GM23248 (cell line): ENCODE results near the gene SCN1B. TPM values are rescaled to one million over a fixed set of nuclear protein-coding genes. Genes with fewer than 3 reads are reported as not detected.
"Not testable (repeated sequence)": the region's sequence is repeated elsewhere in the genome, so short reads cannot be mapped to it uniquely, and the experiment has no call there.

Experiments
- DNase-seq: peaks from one replicate; pipeline ENCODE4 v3.0.0-alpha.2; 2015
- H2AFZ ChIP-seq: fragments of 200-600 bp; sonication (generic); 2 replicates; pipeline ENCODE4 v1.6.1; 2016; ENCODE audit warnings: antibody characterized with exemption
- H3F3A ChIP-seq: fragments of 200-600 bp; sonication (generic); 2 replicates; pipeline ENCODE4 v1.6.1; 2016; ENCODE audit warnings: mild to moderate bottlenecking, antibody characterized with exemption, mixed run types; ENCODE audit not compliant: insufficient read depth
- H3K27ac ChIP-seq: fragments of 200-600 bp; sonication (generic); 2 replicates; pipeline ENCODE4 v1.5.1; 2016; ENCODE audit warnings: mild to moderate bottlenecking
- H3K27me3 ChIP-seq: fragments of 200-600 bp; sonication (generic); replicated peaks from 2 replicates; pipeline ENCODE4 v1.6.1; 2016; ENCODE audit warnings: mild to moderate bottlenecking; ENCODE audit not compliant: insufficient read depth
- H3K36me3 ChIP-seq: fragments of 200-600 bp; sonication (generic); 2 replicates; pipeline ENCODE4 v1.6.1; 2016; ENCODE audit warnings: low read depth, mild to moderate bottlenecking
- H3K4me1 ChIP-seq: fragments of 200-600 bp; sonication (generic); 2 replicates; pipeline ENCODE4 v1.6.1; 2016; ENCODE audit warnings: mild to moderate bottlenecking; ENCODE audit not compliant: insufficient read depth
- H3K4me2 ChIP-seq: fragments of 200-600 bp; sonication (generic); one replicate; pipeline ENCODE4 v1.6.1; 2016; ENCODE audit warnings: mild to moderate bottlenecking; ENCODE audit not compliant: unreplicated experiment
- H3K4me3 ChIP-seq: fragments of 200-600 bp; sonication (generic); 2 replicates; pipeline ENCODE4 v1.5.1; 2016; ENCODE audit warnings: mild to moderate bottlenecking
- H3K79me2 ChIP-seq: fragments of 200-600 bp; sonication (generic); 2 replicates; pipeline ENCODE4 v1.6.1; 2016; ENCODE audit warnings: mild to moderate bottlenecking; ENCODE audit not compliant: insufficient read depth
- H3K9ac ChIP-seq: fragments of 200-600 bp; sonication (generic); 2 replicates; pipeline ENCODE4 v1.6.1; 2016; ENCODE audit warnings: mild to moderate bottlenecking
- H3K9me2 ChIP-seq: fragments of 200-600 bp; sonication (generic); 2 replicates; pipeline ENCODE4 v1.6.1; 2016; ENCODE audit warnings: mixed run types, mild to moderate bottlenecking, moderate library complexity; ENCODE audit not compliant: insufficient read depth
- H3K9me3 ChIP-seq: fragments of 200-600 bp; sonication (generic); one replicate; pipeline ENCODE4 v1.6.1; 2017; ENCODE audit warnings: low read depth
- H4K20me1 ChIP-seq: fragments of 200-600 bp; sonication (generic); 2 replicates; pipeline ENCODE4 v1.6.0; 2016; ENCODE audit not compliant: insufficient read depth
- EZH2 ChIP-seq: fragments of 200-600 bp; sonication (generic); IDR thresholded peaks from 2 replicates; pipeline ENCODE4 v1.6.1; 2018; ENCODE audit warnings: antibody characterized with exemption, mild to moderate bottlenecking; ENCODE audit not compliant: insufficient read depth, poor library complexity, severe bottlenecking
- EZH2phosphoT487 ChIP-seq: fragments of 200-600 bp; sonication (generic); IDR thresholded peaks from 2 replicates; pipeline ENCODE4 v1.6.1; 2018; ENCODE audit warnings: antibody characterized with exemption, moderate library complexity, mild to moderate bottlenecking, low read depth; ENCODE audit not compliant: insufficient read depth
- WGBS, 2 experiments: methylation state at CpG; one replicate each; pipeline ENCODE4 v1.1.6; 2015 to 2017; ENCODE audit warnings: low lambda C conversion rate in 2 of 2, low coverage in 1 of 2; ENCODE audit errors: missing lambda C conversion rate in 2 of 2; 5-methylcytosine and 5-hydroxymethylcytosine counted together
- in situ Hi-C: fragments of 300-500 bp; cut with MboI; formaldehyde crosslinking; loops from 2 replicates; pipeline ENCODE4 v1.15.0; 2020
- polyA plus RNA-seq: library from polyadenylated mRNA; unstranded; fragments of >200 nt; fragmentation: Nextera tagmentation; extraction: Ambion mirVana; gene quantifications from 2 replicates; pipeline ENCODE4 v1.2.1, GENCODE V29; 2016
- total RNA-seq: library from RNA; depleted of rRNA; stranded (reverse); fragments of >200 nt; shearing (Covaris generic); gene quantifications from 2 replicates; pipeline ENCODE4 v1.2.3, GENCODE V29; 2014

Gene SCN1B
- total and polyA plus RNA-seq, 2 experiments from 2014 or later: 1.5 to 1.7 TPM

DNA sequence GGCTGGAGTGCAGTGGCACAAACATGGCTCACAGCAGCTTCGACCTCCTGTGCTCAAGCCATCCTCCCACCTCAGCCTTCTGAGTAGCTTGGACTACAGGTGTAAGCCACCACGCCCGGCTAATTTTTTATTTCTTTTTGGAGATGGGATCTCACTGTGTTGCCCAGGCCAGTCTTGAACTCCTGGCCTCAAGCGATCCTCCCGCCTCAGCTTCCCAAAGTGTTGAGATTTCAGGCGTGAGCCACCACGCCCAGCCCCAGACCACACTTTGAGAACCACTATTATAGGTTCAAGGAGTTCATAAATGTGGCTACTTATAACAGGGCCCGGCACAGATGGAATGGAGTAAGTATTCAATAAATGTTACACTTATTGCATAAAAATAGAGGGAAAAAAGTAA lies 3.3 kb upstream of the SCN1B start:
- Histone ChIP-seq H3K27me3 (no peaks in the 10 kb centered on the region), H3K4me2 (no peak overlapping the region), H3K9me3 (no peaks in the 10 kb centered on the region), H4K20me1 (no peaks in the 10 kb centered on the region), H3F3A (peaks cover 5% of the 10 kb centered on the region), H2AFZ (no peak overlapping the region), H3K4me1 (no peaks in the 10 kb centered on the region), H3K36me3 (no peaks in the 10 kb centered on the region), H3K9me2 (no peaks in the 10 kb centered on the region), H3K27ac (no peak overlapping the region), H3K79me2 (no peaks in the 10 kb centered on the region), H3K4me3 (no peak overlapping the region), H3K9ac (no peak overlapping the region)
- TF ChIP-seq EZH2phosphoT487: no peak
- TF ChIP-seq EZH2: no peak
- DNase-seq: no peak
- in situ Hi-C loops: no loop called here
- WGBS, 2 experiments: 88 to 90% methylated on average over 8 of the region's 8 CpGs

DNA sequence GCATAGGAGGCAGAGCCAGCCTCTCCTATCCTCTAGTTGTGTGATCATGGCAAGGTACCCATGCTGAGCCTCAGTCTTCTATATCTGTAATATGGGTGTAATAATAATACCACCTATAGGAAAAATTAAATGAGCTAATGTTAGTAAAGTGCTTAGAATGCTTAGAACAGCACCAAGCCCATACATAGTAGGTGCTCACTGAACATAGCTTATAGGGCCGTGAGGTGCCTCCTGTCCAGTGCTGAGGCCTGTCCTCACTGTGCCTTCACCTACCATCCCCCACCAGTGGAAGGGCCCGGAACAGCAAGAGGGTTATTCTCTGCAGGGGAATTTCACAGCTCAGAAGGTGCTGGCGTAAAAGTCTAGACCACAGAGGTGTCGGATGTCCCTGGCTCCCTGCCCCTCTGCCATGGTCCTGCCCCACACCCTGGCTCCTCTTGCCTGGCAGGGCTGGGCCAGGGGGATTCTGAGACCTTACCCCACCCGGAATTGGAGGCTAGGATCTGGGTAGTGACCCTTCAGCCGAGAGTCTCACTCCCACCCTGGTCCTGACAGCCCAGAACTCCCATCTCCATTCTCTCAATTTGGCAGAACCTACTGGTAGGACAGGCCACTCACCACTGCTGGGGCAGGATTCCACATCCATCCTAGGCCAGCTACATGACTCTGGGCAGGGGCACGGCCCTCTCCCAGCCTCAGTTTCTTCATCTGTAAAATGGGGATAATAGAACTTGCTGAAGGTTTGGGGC lies 2.2 kb upstream of the SCN1B start:
- H3K9me2 ChIP-seq: no peaks in the 10 kb centered on the region
- TF ChIP-seq EZH2: no peak
- TF ChIP-seq EZH2phosphoT487: no peak
- no peaks in the 10 kb centered on the region for H4K20me1 ChIP-seq
- H3K36me3 ChIP-seq: no peaks in the 10 kb centered on the region
- peaks cover 5% of the 10 kb centered on the region for H3F3A ChIP-seq
- in situ Hi-C loops: no loop called here
- H3K27ac ChIP-seq: no peak overlapping the region
- peak; percentile 31 for DNase-seq
- no peak overlapping the region for H3K4me3 ChIP-seq
- WGBS, 2 experiments: 89 to 93% methylated on average over 7 of the region's 7 CpGs
- no peak overlapping the region for H2AFZ ChIP-seq
- H3K4me2 ChIP-seq: no peak overlapping the region
- no peak overlapping the region for H3K9ac ChIP-seq
- no peaks in the 10 kb centered on the region for H3K4me1 ChIP-seq
- H3K79me2 ChIP-seq: no peaks in the 10 kb centered on the region
- no peaks in the 10 kb centered on the region for H3K27me3 ChIP-seq
- H3K9me3 ChIP-seq: no peaks in the 10 kb centered on the region

DNA sequence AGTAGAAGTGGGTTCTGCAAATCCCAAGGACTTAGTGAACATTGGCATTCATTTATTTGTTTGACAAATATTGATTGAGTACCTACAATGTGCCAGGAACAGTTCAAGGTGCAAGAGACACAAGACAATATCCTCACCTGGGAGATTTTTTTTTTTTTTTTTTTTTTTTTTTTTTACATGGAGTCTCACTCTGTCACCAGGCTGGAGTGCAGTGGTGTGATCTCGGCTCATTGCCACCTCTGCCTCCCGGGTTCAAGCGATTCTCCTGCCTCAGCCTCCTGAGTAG lies 1.7 kb upstream of the SCN1B start:
- H3K9me2 ChIP-seq, H3K79me2 ChIP-seq, in situ Hi-C loops, H3K36me3 ChIP-seq, DNase-seq, H2AFZ ChIP-seq, H3K9ac ChIP-seq, H3K4me3 ChIP-seq, H4K20me1 ChIP-seq, H3F3A ChIP-seq, H3K4me1 ChIP-seq, H3K27ac ChIP-seq, H3K27me3 ChIP-seq, H3K4me2 ChIP-seq, H3K9me3 ChIP-seq: not testable (repeated sequence)
- WGBS, 2 experiments: 87 to 88% methylated on average over 3 of the region's 3 CpGs

DNA sequence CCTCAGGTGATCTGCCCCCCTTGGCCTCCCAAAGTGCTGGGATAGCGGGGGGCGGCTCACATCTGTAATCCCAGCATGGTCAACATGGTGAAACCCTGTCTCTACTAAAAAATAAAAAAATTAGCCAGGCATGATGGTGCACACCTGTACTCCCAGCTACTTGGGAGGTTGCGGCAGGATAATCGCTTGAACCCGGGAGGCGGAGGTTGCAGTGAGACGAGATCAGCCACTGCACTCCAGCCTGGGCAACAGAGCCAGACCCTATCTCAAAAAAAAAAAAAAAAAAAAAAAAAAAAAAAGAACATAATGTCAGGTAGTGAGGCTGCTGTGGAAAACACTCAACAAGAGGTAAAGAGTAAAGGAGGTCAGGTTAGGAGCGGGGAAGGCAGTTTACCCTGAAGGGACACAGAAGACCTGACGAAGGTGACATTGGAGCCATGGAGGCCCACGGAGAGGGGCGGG lies 964 bp upstream of the SCN1B start:
- 78 to 80% methylated on average over 10 to 11 of the region's 11 CpGs for WGBS, 2 experiments
- H3K9me3 ChIP-seq, DNase-seq, H3K9me2 ChIP-seq, H3K4me2 ChIP-seq, H3K36me3 ChIP-seq, H3K4me3 ChIP-seq, H3F3A ChIP-seq, H2AFZ ChIP-seq, H3K79me2 ChIP-seq, H3K9ac ChIP-seq, H3K4me1 ChIP-seq, in situ Hi-C loops, H3K27ac ChIP-seq, H3K27me3 ChIP-seq, H4K20me1 ChIP-seq: not testable (repeated sequence)

DNA sequence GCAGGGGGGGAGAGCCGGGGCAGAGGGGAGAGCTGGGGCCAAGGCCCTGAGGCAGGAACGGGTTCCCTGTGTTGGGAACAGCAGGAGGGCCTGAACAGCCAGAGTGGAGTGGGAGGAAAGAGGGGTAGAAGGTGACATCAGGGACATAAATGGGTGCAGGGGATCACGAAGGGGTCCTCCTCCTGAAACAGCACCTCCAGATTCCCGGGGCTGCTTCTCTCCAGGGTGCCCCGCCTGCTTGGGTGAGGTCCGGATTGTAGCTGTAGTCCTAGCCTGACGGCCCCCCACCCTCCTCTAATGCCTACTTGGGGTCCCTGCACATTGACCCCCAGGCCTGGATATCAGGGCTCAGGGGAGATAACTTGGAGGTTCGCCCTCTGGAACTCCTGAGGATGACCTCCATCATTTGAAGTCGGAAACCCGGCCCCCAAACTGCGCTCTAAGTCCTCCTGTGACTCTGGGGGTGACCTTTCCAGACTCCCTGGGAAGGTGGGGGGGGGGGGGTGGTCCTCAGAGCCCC lies 473 bp upstream of the SCN1B start:
- Histone ChIP-seq H3K4me2 (peak overlapping the region; percentile 67), H3F3A (peaks cover 5% of the 10 kb centered on the region), H3K79me2 (no peaks in the 10 kb centered on the region), H3K9ac (peak overlapping the region; percentile 48), H3K27ac (no peak overlapping the region), H4K20me1 (no peaks in the 10 kb centered on the region), H3K27me3 (no peaks in the 10 kb centered on the region), H3K36me3 (no peaks in the 10 kb centered on the region), H3K9me2 (no peaks in the 10 kb centered on the region), H2AFZ (no peak overlapping the region), H3K4me3 (peak overlapping the region; percentile 69), H3K9me3 (no peaks in the 10 kb centered on the region), H3K4me1 (no peaks in the 10 kb centered on the region)
- DNase-seq: peak; percentile 12
- TF ChIP-seq EZH2phosphoT487 (no peak), EZH2 (no peak)
- 23 to 32% methylated on average over 9 to 11 of the region's 11 CpGs for WGBS, 2 experiments
- in situ Hi-C loops: no loop called here
